Right forelimb (tissue), 1 donor: ENCODE data around the gene PP2D1.
A peak's percentile ranks its signal among the peaks of the same experiment; 100 is the strongest.
"Not testable (repeated sequence)": the region's sequence is repeated elsewhere in the genome, so short reads cannot be mapped to it uniquely, and the experiment has no call there.

Experiments
- DNase-seq: peaks from one replicate; pipeline ENCODE4 v3.0.0-alpha.2; 2018

The PP2D1 gene

GRCh38 chr3:20012164-20012563 is at the start of gene PP2D1:
Gene PP2D1, minus strand, starts transcription at chr3:20012264. Its CDS starts 192 bp downstream, at chr3:20012072.
- no peak for DNase-seq

- DNase-seq, result no peak
Measured at GRCh38 chr3:20060974-20061685, 49.1 kb upstream of the PP2D1 start.

GRCh38 chr3:20059929-20060328 is 47.9 kb upstream of the PP2D1 start:
- no peak for DNase-seq

GRCh38 chr3:20057612-20058180 is 45.6 kb upstream of the PP2D1 start:
- no peak for DNase-seq

GRCh38 chr3:20056725-20057611 is 44.9 kb upstream of the PP2D1 start:
- DNase-seq, result no peak

- DNase-seq, result no peak
Measured at GRCh38 chr3:20055842-20056241, 43.8 kb upstream of the PP2D1 start.

GRCh38 chr3:20055020-20055775 is 43.1 kb upstream of the PP2D1 start:
- DNase-seq, result no peak

GRCh38 chr3:20054549-20054987 is 42.5 kb upstream of the PP2D1 start:
- DNase-seq, result no peak

- no peak for DNase-seq
Measured at GRCh38 chr3:20052851-20053250, 40.8 kb upstream of the PP2D1 start.

- DNase-seq, result no peak
Measured at GRCh38 chr3:20051123-20051806, 39.2 kb upstream of the PP2D1 start.

- DNase-seq, result no peak
Measured at GRCh38 chr3:20047976-20048883, 36.2 kb upstream of the PP2D1 start.

GRCh38 chr3:20047341-20047779 is 35.3 kb upstream of the PP2D1 start:
- no peak for DNase-seq

GRCh38 chr3:20046556-20046955 is 34.5 kb upstream of the PP2D1 start:
- DNase-seq, result no peak

GRCh38 chr3:20045141-20045540 is 33.1 kb upstream of the PP2D1 start:
- not testable (repeated sequence) for DNase-seq

GRCh38 chr3:20043825-20044224 is 31.8 kb upstream of the PP2D1 start:
- DNase-seq, result no peak

GRCh38 chr3:20043396-20043795 is 31.3 kb upstream of the PP2D1 start:
- no peak for DNase-seq

- no peak for DNase-seq
Measured at GRCh38 chr3:20042331-20042730, 30.3 kb upstream of the PP2D1 start.

GRCh38 chr3:20041197-20041780 is 29.2 kb upstream of the PP2D1 start:
- peak; percentile 89 for DNase-seq

GRCh38 chr3:20040548-20041196 is 28.6 kb upstream of the PP2D1 start:
- peak; percentile 83 for DNase-seq
